HCT116 (cell line): Measurements from ENCODE around the gene ETS1. TPM values are rescaled to one million over a fixed set of nuclear protein-coding genes. Genes with fewer than 3 reads are reported as not detected.

Experiments
- ATAC-seq: fragments of 200-7000 bp; cut with Tn5 transposase; 2 replicates; pipeline ENCODE4 v1.9.1; 2020; ENCODE audit warnings: mild to moderate bottlenecking, moderate library complexity
- BruUV-seq: library from RNA; stranded (reverse); fragments of 400-500 nt; replicated peaks from 2 replicates; lab custom pipeline; 2021; lab: Mats Ljungman, UMichigan
- CTCF ChIA-PET: fragments of 300-600 bp; sonication (Branson Sonifier 250); formaldehyde crosslinking; loops from one replicate; lab custom pipeline; 2021; ENCODE audit warnings: antibody characterized with exemption; lab: Charles Lee
- POLR2A ChIA-PET: fragments of 300-600, 350-600 bp; sonication (Branson Sonifier 250); formaldehyde crosslinking; loops from one replicate; lab custom pipeline; 2021; ENCODE audit warnings: antibody characterized with exemption; lab: Charles Lee
- RAD21 ChIA-PET, 2 experiments: fragments of 300-600 bp; sonication (Branson Sonifier 250); formaldehyde crosslinking; loops; one replicate each; lab custom pipeline; 2023; ENCODE audit warnings: low total read pairs in 2 of 2; ENCODE audit not compliant: uncharacterized antibody in 2 of 2, unreplicated experiment in 2 of 2, low non-redundant PET in 1 of 2; lab: Charles Lee
- DNase-seq: peaks from one replicate; pipeline ENCODE4 v3.0.0-alpha.2; 2010; ENCODE audit warnings: low read depth, low spot score
- H2AFZ ChIP-seq: fragments of 200-600 bp; shearing (Covaris generic), sonication (generic); 2 replicates; pipeline ENCODE4 v1.6.1; 2017; ENCODE audit warnings: low read depth, mixed run types, mixed read lengths, antibody characterized with exemption, low read length; ENCODE audit not compliant: poor library complexity, severe bottlenecking
- H3K27ac ChIP-seq: 2 replicates; pipeline ENCODE4 v1.5.1; 2012; ENCODE audit warnings: low read depth, low read length
- H3K27me3 ChIP-seq: fragments of 200-600 bp; sonication (generic); 2 replicates; pipeline ENCODE4 v1.6.1; 2016; ENCODE audit warnings: mixed run types, low read length, mixed read lengths; ENCODE audit not compliant: insufficient read depth
- H3K36me3 ChIP-seq, 2 experiments: fragments of 200-500 bp in 1 of 2; fragments of 200-600 bp in 1 of 2; sonication (Bioruptor generic) in 1 of 2; sonication (generic) in 1 of 2; 2 replicates each; pipeline versions ENCODE4 v1.5.1 to v1.6.1; 2014 to 2016; ENCODE audit warnings: low read length in 2 of 2, inconsistent platforms in 1 of 2, mixed read lengths in 1 of 2, mixed run types in 1 of 2; ENCODE audit not compliant: insufficient read depth in 2 of 2, control insufficient read depth in 1 of 2
- H3K4me1 ChIP-seq, 2 experiments: fragments of 200-600 bp in 1 of 2; sonication (generic) in 1 of 2; 2 replicates each; pipeline versions ENCODE4 v1.5.1 to v1.6.1; 2012 to 2017; ENCODE audit warnings: low read length in 2 of 2, inconsistent platforms in 1 of 2, mild to moderate bottlenecking in 1 of 2, mixed read lengths in 1 of 2, mixed run types in 1 of 2, moderate library complexity in 1 of 2; ENCODE audit not compliant: insufficient read depth in 2 of 2, control insufficient read depth in 1 of 2
- H3K4me2 ChIP-seq: fragments of 200-600 bp; sonication (generic); 2 replicates; pipeline ENCODE4 v1.6.1; 2017; ENCODE audit warnings: mixed run types, low read length, mixed read lengths
- H3K4me3 ChIP-seq, 2 experiments: fragments of 200-600 bp in 1 of 2; sonication (generic) in 1 of 2; replicated peaks in 1 of 2; 2 replicates each; pipeline ENCODE4 v1.5.1; 2011 to 2016; ENCODE audit warnings: low read length in 2 of 2, control low read depth in 1 of 2, low read depth in 1 of 2, mild to moderate bottlenecking in 1 of 2, mixed read lengths in 1 of 2, mixed run types in 1 of 2
- H3K79me2 ChIP-seq: fragments of 200-600 bp; sonication (generic); 2 replicates; pipeline ENCODE4 v1.6.1; 2017; ENCODE audit warnings: mild to moderate bottlenecking, mixed run types, low read length, moderate library complexity, mixed read lengths; ENCODE audit not compliant: insufficient read depth
- H3K9ac ChIP-seq: fragments of 200-600 bp; sonication (generic); 2 replicates; pipeline ENCODE4 v1.6.1; 2016; ENCODE audit warnings: low read length, mixed read lengths
- H3K9me2 ChIP-seq: fragments of 200-600 bp; sonication (generic), shearing (Covaris generic); 2 replicates; pipeline ENCODE4 v1.6.1; 2017; ENCODE audit warnings: mixed run types, mild to moderate bottlenecking, moderate library complexity; ENCODE audit not compliant: insufficient read depth
- H3K9me3 ChIP-seq, 2 experiments: fragments of 200-500 bp in 1 of 2; fragments of 200-600 bp in 1 of 2; sonication (Bioruptor generic) in 1 of 2; sonication (generic) in 1 of 2; 2 replicates each; pipeline ENCODE4 v1.6.1; 2014 to 2017; ENCODE audit warnings: low read length in 2 of 2, mixed read lengths in 2 of 2, inconsistent platforms in 1 of 2, low read depth in 1 of 2, mild to moderate bottlenecking in 1 of 2, mixed run types in 1 of 2, moderate library complexity in 1 of 2; ENCODE audit not compliant: control insufficient read depth in 1 of 2, insufficient read depth in 1 of 2
- H4K20me1 ChIP-seq: fragments of 200-600 bp; sonication (generic), shearing (Covaris generic); 2 replicates; pipeline ENCODE4 v1.6.1; 2017; ENCODE audit warnings: mixed run types, mild to moderate bottlenecking, moderate library complexity; ENCODE audit not compliant: insufficient read depth
- ATF3 ChIP-seq: IDR thresholded peaks from 2 replicates; pipeline ENCODE4 v1.6.1; 2012
- CBX3 ChIP-seq: IDR thresholded peaks from 2 replicates; pipeline ENCODE4 v1.6.1; 2012; ENCODE audit warnings: low read depth
- EZH2 ChIP-seq: fragments of 200-600 bp; sonication (generic); IDR thresholded peaks from 2 replicates; pipeline ENCODE4 v1.6.1; 2017; ENCODE audit warnings: antibody characterized with exemption, mixed run types
- POLR2AphosphoS5 ChIP-seq: IDR thresholded peaks from 2 replicates; pipeline ENCODE4 v1.6.1; 2011; ENCODE audit warnings: mild to moderate bottlenecking, low read depth, low read length, moderate library complexity
- SP1 ChIP-seq: IDR thresholded peaks from 2 replicates; pipeline ENCODE4 v1.6.1; 2012; ENCODE audit warnings: low read depth
- SRF ChIP-seq: IDR thresholded peaks from 2 replicates; pipeline ENCODE4 v1.6.1; 2012; ENCODE audit warnings: low read depth
- YY1 ChIP-seq: IDR thresholded peaks from 2 replicates; pipeline ENCODE4 v1.6.1; 2011; ENCODE audit warnings: low read length, low read depth, moderate library complexity, mild to moderate bottlenecking; ENCODE audit not compliant: insufficient replicate concordance; ENCODE audit errors: extremely low read depth
- ZBTB33 ChIP-seq: IDR thresholded peaks from 2 replicates; pipeline ENCODE4 v1.6.1; 2011; ENCODE audit warnings: mild to moderate bottlenecking, low read length, moderate library complexity; ENCODE audit not compliant: insufficient replicate concordance; ENCODE audit errors: extremely low read depth
- ZNF274 ChIP-seq: fragments of 200-500 bp; sonication (Bioruptor generic); IDR thresholded peaks from 2 replicates; pipeline ENCODE4 v1.6.1; 2014; ENCODE audit warnings: mild to moderate bottlenecking, low read depth, low read length, inconsistent platforms
- intact Hi-C: fragments of 100-400 bp; cut with micrococcal nuclease; formaldehyde crosslinking; loops from 2 replicates; pipeline ENCODE4 v1.10.0; 2022
- total RNA-seq: library from RNA; stranded (reverse); gene quantifications from one replicate; pipeline ENCODE4 v1.2.1, GENCODE V29; 2021; ENCODE audit not compliant: unreplicated experiment
- TF ChIP-seq, protein P1 (sequence below): IDR thresholded peaks from 2 replicates; pipeline ENCODE4 v1.6.1; 2012

ETS1 gene
- total RNA-seq, 1 experiment from 2014 or later: 9.2 TPM

DNA sequence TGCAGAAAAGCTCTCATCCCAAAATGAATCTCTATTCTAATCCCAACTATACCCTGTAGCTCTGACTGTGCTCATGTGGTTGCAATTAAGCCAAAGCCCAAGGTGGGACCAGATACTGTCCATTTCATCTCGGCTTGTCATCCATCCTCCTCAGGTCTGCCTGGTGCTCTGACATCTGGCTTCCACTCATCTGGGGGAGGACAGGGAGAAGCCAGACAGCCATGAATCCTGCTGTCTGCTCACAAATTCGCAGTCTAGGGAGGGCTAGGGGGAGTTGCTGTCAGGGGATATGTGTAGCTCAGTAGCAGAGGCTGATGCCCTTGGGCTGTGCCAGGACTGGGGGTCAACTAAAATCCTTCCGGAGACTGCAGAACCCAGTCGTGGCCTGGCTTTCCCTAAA, 167.1 kb downstream of the ETS1 start:
- H3K4me3 ChIP-seq: no peak overlapping the region
- intact Hi-C loops: no loop called here
- ChIA-PET POLR2A (no interaction called here), CTCF (no interaction called here), RAD21 (no interaction called here)
- no peak overlapping the region for H3K4me2 ChIP-seq
- peaks cover 6% of the 10 kb centered on the region for H3K27me3 ChIP-seq
- no peak overlapping the region for H2AFZ ChIP-seq
- H3K27ac ChIP-seq: no peak overlapping the region
- TF ChIP-seq YY1: no peak
- no peak for TF ChIP-seq ATF3
- no peak for TF ChIP-seq EZH2
- no peak for TF ChIP-seq ZNF274
- no peak for TF ChIP-seq POLR2AphosphoS5
- no peak for TF ChIP-seq SRF
- TF ChIP-seq, protein P1, sequence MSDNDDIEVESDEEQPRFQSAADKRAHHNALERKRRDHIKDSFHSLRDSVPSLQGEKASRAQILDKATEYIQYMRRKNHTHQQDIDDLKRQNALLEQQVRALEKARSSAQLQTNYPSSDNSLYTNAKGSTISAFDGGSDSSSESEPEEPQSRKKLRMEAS: no peak
- no peak for TF ChIP-seq ZBTB33
- no peak for TF ChIP-seq SP1
- TF ChIP-seq CBX3: no peak
- no peak overlapping the region for H3K9ac ChIP-seq
- no peaks in the 10 kb centered on the region for H3K36me3 ChIP-seq
- no TSS peak for BruUV-seq
- H4K20me1 ChIP-seq: no peaks in the 10 kb centered on the region
- H3K9me2 ChIP-seq: no peaks in the 10 kb centered on the region
- no peaks in the 10 kb centered on the region for H3K9me3 ChIP-seq
- no peaks in the 10 kb centered on the region for H3K4me1 ChIP-seq
- H3K79me2 ChIP-seq: no peaks in the 10 kb centered on the region
- ATAC-seq (no peak), DNase-seq (no peak)
